DMS53 treated with DMSO at 0.1 percent for 48 hours (cell line): Measurements from ENCODE around the gene DOK7.
"Not testable (repeated sequence)": the region's sequence is repeated elsewhere in the genome, so short reads cannot be mapped to it uniquely, and the experiment has no call there.

ENCODE experiments used
- DNase-seq: peaks from one replicate; lab custom pipeline; 2025; ENCODE audit not compliant: unreplicated experiment; lab: John Stamatoyannopoulos, UW

Gene DOK7

GRCh38 chr4:3501126-3501824 is 38.2 kb downstream of the DOK7 start:
- DNase-seq = no peak

DNA sequence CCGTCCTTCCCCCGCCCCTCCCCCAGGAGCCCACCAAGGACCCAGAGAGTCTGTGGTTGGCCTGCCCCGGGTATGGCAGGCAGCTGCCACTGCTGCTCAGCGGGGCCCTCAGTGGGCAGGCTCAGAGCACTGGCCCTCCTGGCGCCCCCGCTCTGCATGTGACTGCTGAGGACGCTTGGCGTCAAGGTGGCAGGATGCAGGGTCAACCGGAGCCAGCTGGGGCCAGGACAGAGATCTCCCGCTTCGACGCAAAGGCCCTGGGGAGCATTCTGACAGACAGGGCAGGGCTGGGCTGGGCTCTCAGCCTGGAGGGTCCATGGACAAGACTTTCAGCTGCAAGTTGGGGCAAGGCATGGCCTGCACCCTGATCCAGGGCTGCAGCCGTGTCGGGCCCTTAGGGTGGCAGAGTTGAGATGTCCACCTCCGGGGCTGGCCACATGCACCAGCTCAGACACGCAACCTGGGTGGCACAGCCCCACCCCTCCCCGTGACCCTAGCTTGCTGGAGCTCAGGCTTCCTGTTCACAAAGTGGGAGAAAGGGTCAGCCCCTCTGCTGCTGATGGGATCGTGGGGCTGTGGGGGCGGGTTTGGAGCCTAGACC is 38.8 kb downstream of the DOK7 start:
- DNase-seq = no peak

DNA sequence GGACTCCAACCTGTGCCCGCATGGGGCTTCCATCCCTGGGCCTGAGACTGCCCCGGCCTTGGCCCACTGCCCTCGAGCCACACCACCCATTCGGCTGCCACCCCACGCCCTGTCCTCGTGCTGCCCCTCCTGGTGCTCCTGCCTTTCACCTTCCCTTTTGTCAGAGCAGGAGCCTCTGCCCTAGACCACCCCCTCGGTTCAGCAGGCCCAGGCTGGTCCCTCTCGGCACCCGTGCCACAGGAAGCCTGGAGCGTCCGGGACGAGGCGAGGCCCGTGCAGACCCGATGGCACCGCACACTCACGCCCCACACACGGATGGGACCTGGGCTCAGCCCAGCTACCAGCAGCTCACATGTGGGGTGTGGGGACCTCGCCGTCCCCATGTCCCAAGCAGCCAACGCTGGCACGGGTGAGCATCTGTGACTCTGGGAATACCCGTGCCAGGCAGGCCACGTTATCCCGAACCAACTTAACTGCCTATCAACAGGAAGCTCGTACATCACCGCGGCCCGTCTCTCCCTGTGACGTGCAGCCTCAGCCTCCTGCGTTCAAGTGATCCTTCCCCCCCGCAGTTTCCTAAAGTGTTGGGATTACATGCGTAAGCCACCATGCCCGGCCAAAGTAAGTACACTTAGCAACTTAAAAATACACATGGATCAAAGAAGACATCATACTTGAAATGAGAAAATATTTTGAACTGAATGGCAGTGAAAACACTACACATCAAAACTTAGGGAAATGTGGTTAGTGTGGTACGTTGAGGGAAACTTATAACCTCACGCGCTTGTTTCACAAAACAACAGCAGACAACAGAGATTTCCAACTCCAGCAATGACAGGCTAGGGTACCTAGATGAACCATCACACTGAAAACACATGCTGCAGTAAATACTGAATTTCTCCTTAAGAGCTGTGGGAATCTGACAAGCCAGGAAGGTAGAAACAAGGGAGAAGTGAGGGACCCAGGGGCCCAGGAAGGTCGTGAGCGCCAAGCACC is 40.1 kb downstream of the DOK7 start:
- no peak for DNase-seq

GRCh38 chr4:3505231-3505630 is 42.1 kb downstream of the DOK7 start:
- no peak for DNase-seq

DNA sequence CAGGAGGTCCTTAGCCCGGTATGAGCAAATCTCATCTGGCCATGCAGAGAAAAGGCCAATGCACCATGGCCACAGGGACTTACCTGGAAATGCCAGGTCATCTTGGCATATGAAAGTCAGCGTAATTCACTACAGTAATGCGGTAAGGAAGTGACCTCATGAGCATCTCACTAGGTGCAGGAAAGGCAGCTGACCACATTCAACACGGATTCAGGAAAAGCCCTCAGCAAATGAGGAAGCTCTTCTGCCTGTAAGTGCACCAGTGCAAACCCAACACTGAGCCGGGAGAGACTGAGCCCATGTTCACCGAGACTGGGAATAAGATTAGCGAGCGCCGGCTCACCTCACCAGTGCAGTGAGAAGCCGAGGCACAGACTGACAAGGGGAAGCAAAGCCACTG is 45.4 kb downstream of the DOK7 start:
- no peak for DNase-seq

DNA sequence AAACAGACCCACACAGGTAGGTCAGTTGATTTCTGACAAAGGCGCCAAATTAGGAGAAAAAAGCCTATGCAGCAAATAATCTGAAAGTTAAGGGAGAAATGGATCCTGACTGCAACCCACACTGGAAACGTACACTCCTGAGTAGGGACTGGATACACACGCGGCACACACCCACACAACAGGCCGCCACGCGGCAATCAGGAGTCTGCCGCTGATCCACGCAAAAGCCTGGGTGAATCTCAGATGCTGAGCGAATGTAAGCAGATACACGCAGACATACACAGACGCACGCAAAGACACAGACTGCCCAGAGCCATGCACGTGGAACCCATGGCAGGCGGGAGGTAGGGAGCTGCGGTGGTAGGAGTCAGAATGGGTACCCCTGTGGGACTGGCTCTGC is 47.4 kb downstream of the DOK7 start:
- DNase-seq = no peak

GRCh38 chr4:3511187-3511586 is 48.1 kb downstream of the DOK7 start:
- no peak for DNase-seq

GRCh38 chr4:3511601-3512000 is 48.5 kb downstream of the DOK7 start:
- DNase-seq = not testable (repeated sequence)

- DNase-seq = no peak
Measured at GRCh38 chr4:3512279-3512678, 49.2 kb downstream of the DOK7 start.

GRCh38 chr4:3512719-3513118 is 49.6 kb downstream of the DOK7 start:
- DNase-seq = no peak

GRCh38 chr4:3513807-3514206 is 50.7 kb downstream of the DOK7 start:
- DNase-seq = no peak

- DNase-seq = no peak
Measured at GRCh38 chr4:3514221-3514780, 51.2 kb downstream of the DOK7 start.

DNA sequence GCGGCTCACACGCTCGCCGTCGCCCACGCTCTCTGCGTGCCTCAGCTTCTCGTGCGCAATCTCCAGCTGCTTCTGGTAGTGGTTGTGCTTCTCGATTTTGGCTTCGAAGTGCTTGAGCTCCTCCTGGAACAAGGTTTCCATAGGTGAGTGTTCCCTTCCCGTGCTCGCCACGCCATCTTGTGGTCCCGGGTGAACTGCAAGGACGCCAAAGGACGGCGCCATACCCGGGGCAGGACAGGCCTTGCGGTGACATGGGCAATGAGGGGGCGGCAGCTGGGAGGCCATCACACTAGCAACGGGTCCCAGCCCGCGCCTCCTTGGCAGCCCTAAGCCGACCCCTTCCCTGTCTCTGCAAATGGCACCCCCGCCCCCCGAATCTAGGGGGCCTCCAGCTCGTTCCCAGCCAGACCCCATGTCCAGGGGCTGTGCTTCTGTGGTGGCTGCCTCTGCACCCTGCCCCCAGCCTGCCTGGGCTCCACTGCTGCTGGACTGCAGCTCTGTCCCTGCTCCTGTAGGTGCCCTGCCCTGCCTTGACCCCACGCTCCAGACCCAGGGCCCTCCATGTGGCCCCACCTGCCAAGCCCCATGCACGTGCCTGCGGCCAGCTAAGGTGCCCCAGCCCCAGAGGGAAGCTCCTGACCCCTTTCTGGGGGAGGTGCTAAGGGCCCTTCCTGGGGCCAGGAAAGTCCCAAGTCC is 51.8 kb downstream of the DOK7 start:
- no peak for DNase-seq

DNA sequence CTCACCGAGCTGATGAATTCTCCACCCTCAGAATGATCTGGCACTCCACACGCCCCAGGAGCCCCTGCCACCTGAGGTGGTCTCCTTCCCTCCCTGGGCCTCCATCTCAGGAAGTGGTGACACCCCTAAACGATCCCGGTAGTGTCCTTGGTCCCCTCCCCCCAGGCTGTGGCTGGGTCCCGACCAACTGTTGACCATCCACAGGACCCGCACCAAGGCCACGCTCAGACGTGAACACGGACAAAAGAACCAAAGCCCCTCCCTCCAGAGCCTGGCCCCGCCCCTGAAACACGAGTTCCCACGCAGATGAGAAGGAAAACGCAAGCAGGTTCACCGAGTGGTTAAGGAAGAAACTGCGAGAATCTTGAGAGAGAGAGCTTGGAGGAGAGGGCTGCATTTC is 52.5 kb downstream of the DOK7 start:
- no peak for DNase-seq

DNA sequence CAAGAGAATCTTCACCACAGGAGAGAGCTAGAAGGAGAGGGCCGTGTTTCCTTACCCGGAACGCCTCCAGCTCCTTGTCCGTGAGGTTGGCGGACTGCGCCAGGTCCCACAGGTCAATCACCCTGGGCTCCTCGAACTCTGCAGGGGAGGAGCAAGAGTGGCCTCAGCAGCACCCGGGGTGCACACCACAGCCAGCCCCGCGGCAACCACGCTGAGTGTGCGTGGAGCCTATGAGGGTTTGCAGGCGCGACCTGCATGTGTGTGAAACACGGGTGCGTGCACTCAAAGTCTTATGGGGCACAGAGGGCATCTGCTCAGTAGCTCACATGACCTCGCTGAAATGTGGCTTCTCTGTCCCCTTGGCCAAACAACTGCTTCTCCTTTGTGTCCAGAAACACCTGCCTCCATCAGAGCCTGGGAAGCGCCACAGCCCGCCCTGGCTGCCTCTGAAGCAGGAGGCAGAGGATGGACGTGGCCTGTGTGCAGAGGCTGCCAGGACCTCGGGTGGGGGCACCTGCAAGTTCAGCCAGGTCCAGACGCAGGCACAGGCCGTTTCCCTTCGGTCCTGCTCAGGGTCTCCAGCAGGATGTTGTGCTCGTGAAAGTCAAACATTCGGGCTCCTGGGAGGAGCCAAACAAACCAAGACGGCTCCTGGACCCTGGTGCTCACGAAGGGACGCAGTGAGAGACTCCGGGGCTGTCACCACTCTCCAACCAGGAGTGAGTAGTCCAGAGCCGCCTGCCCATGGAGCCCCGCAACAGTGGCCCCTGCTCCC is 53.1 kb downstream of the DOK7 start:
- DNase-seq = no peak

DNA sequence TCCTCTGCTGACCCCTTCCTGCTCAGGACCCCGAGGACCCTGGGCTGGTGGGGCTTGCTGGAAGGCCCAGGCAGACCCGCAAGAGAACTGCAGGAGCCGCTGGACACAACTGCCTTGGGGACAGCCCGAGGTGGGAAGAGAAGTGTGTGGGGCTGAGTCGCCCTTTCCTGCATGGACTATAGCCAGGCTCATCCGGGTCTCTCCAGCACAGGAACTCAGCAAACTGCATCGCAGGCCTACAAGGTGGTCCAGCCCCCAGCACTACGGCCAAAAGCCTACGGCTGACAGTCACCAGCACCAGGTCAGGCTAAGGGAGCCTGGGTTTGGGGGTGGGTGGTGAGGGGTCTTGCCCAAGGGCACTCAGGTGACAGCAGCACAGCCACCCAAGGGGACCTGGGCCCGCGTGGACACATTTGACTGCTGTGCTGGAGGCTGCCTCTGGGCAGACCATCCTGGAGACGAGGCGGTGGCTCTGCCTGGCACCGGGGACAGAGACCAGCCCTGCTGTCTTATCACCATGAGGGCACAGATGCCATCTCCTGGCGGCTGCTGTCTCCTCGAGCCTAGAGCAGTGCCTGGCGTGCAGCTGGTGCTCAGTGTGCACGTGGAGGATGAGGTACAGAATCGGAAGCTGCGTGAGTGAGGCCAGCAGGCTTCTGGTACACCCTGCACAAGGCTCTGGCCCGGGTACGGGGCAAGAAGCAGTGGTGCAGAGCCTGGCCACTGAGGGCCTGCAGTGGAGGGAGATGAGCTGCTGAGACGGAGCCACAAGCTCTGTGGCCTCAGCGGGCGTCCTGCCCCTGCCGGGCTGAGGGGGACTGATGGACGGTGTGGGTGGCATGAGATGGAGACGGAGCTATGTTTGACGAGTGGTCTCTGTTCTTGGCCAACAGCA is 54.0 kb downstream of the DOK7 start:
- DNase-seq = no peak

GRCh38 chr4:3517731-3518510 is 54.8 kb downstream of the DOK7 start:
- no peak for DNase-seq

DNA sequence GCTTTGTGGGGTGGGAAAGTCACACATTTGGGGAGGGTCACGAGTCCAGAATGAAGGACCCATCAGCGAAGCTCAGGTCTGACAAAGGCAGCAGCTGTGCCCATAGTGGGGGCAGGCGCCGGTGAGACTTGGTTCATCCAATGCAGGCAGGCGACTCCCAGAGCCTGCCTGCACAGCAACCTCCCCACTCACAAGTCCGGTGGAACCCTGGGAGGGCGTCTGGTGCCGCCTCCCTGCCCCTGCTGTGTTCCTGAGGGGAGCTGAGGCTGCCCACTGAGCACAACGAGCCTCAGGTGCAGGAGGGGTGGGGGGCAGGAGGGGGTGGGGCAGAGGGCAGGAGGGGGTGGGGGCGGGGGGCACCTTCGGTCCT is 55.4 kb downstream of the DOK7 start:
- DNase-seq = no peak
